Occipital lobe (tissue), 2 donors: ENCODE results near the gene FADD. TPM values are rescaled to one million over a fixed set of nuclear protein-coding genes. Genes with fewer than 3 reads are reported as not detected.
"Not testable (repeated sequence)": the region's sequence is repeated elsewhere in the genome, so short reads cannot be mapped to it uniquely, and the experiment has no call there.

Source experiments
- DNase-seq: peaks from one replicate; lab custom pipeline; 2025; lab: John Stamatoyannopoulos, UW
- total RNA-seq: library from RNA; depleted of rRNA; stranded (reverse); fragments of >200 nt; gene quantifications from one replicate; pipeline ENCODE4 v1.2.3, GENCODE V29; 2014

The FADD gene
- total RNA-seq, 1 donor from 2014 or later, result 16.1 TPM

GRCh38 chr11:70180906-70181305 is 22.2 kb upstream of the FADD start:
- no peak for DNase-seq

- DNase-seq, result no peak
These were observed 20.8 kb upstream of the FADD start for GRCh38 chr11:70182266-70182665.

DNA sequence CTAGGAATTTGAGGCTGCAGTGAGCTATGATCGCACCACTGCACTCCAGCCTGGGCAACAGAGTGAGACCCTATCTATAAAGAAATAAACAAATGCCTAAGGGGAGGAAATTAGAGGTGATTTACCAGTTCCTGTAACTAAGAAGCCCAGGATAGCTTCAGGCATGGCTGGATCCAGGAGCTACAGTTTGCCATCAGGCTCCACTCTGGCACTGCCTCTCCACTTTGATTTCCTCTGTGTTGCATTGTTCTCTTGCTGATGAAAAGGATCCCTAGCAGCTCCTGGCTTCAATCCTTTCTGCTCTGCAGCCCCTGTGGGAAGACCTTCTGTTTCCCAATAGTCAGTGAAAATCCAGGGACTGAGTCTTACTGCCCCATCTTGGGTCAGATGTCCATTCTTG is 20.1 kb upstream of the FADD start:
- no peak for DNase-seq

GRCh38 chr11:70183483-70184176 is 19.5 kb upstream of the FADD start:
- DNase-seq, result no peak

GRCh38 chr11:70184396-70184795 is 18.7 kb upstream of the FADD start:
- no peak for DNase-seq

- no peak for DNase-seq
These were observed 17.6 kb upstream of the FADD start for GRCh38 chr11:70185348-70186055.

DNA sequence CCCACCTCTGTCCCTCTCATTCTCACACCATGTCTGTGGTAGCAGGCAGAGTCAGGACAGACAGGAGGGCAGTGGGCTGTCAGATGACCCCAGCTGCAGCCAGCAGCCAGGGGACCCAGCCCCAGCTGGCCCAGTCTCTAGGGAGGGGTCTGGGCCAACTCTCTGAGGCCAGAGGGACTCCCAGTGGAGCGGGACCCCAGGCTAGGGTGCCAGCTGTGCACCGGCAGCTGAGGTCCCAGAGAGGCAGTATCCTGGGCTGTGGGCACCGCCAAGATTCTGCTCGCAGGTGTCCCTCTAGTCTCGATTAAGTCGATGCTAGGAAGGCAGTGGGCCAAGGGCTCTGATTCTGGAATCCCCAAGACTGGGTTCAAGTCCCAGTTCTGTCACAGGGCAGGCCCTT is 16.7 kb upstream of the FADD start:
- DNase-seq, result no peak

GRCh38 chr11:70186936-70187335 is 16.2 kb upstream of the FADD start:
- no peak for DNase-seq

GRCh38 chr11:70187771-70188170 is 15.3 kb upstream of the FADD start:
- DNase-seq, result no peak

DNA sequence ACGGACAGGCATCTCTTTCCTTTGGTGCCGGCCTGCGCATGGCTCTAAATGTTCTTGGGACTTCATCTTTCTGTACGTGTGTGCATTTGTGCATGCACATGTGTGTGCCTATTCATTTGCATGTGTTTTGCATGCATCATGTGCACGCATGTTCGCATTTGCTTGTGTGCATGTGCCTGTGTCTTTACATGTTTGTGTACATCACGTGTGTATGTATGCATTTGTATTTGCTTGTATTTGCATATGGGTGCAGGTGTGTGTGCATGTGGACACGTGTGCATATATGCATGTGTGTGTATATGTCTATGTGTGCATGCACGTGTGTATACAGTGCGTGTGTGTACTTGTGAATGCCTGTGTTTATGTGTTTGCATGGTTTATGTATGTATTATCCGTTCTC is 13.5 kb upstream of the FADD start:
- no peak for DNase-seq

- DNase-seq, result no peak
These were observed 11.5 kb upstream of the FADD start for GRCh38 chr11:70191495-70192140.

- DNase-seq, result no peak
These were observed 10.3 kb upstream of the FADD start for GRCh38 chr11:70192666-70193410.

GRCh38 chr11:70193411-70194292 is 9.4 kb upstream of the FADD start:
- DNase-seq, result no peak

DNA sequence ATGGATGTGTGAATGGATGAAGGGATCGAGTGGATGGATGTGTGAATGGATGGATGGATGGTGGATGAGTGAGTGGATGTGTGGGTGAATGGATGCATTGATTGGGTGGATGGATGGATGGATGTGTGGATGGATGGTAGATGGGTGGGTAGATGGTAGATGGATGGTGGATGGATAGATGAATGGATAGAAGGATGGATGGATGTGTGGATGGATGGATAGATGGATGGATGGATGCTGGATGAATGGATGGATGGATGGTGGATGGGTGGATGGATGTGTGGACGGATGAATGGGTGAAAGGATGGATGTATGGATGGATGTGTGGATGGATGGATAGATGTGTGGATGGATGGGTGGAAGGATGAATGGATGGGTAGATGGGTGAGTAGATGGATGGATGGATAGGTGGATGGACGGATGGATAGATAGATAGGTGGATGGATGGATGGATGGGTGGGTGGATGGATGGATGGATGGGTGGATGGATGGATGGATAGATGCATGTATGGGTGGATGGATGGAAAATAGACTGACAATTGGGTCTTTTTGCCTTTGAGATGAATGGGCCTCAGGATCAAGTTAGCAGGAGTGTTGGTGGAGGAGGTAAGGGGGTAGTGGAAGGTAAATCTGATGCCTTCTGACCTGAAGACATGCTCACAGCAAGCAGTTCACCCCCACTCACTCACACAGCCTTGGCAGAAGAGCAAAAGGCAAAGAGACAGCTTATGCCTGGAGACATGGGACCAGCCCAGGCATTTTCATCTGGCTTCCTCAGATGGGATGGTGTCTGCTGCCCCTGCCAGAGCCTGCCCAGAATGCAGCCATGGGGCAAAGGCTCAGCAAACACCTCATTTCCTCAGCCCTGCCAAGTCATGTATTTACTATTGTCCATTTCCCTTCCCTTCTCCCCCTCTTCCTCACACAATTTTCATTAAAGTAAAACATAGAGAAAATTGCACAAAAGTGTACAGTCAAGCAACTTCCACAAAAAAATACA is 8.0 kb upstream of the FADD start:
- no peak for DNase-seq

DNA sequence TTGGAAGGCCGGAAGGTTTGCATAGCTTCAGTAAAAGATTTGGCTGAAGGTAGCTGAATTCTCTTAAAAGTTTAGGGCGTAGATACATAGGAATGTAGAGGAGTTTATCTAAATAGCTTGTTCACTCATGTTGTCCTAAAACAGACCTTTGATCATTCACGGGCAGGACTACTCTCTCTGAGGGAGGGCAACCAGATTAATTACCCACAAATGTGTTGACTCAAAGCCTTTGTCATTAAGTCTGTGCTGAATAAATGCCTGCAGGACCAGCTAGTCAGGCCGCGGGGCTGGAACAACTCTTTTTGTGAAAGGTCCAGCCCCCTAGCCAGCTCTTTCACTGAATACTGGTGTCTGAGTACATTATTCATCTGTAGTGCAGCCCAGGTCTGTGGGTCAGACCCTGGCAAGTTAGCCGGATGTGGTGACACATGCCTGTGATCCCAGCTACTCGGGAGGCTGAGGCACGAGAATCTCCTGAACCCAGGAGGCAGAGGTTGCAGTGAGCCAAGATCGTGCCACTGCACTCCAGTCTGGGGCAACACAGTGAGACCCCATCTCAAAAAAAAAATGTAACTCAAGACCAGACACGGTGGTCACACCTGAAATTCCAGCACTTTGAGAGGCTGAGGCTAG is 2.8 kb upstream of the FADD start:
- no peak for DNase-seq

DNA sequence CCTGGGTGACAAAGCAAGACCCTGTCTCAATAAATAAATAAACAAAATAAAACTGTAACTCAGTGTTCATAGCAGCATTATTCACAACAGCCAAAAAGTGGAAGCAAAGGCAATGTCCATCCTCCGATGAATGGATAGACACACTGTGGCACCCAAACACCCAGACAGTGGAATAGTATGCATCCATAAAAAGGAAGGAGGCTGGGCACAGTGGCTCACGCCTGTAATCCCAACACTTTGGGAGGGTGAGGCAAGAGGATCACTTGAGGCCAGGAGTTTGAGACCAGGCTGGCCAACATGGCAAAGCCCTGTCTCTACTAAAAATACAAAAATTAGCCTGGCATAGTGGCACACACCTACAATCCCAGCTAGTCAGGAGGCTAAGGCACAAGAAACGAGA is 2.0 kb upstream of the FADD start:
- DNase-seq, result not testable (repeated sequence)

- DNase-seq, result no peak
These were observed 924 bp upstream of the FADD start for GRCh38 chr11:70201882-70202861.
